NB4 (cell line): ENCODE measurements around the gene CRISP2.
"Not testable (repeated sequence)": the region's sequence is repeated elsewhere in the genome, so short reads cannot be mapped to it uniquely, and the experiment has no call there.

ENCODE experiments used
- DNase-seq: peaks from one replicate; pipeline ENCODE4 v3.0.0; 2010; ENCODE audit warnings: low read depth
- H3K4me3 ChIP-seq: one replicate; pipeline ENCODE4 v1.5.1; 2011; ENCODE audit warnings: mild to moderate bottlenecking, low read depth, low read length, moderate library complexity
- MYC ChIP-seq: IDR thresholded peaks from 2 replicates; pipeline ENCODE4 v1.6.1; 2011; ENCODE audit warnings: low read depth, low read length
- POLR2A ChIP-seq: IDR thresholded peaks from 2 replicates; pipeline ENCODE4 v1.6.1; 2011; ENCODE audit warnings: mild to moderate bottlenecking; ENCODE audit not compliant: insufficient read length; ENCODE audit errors: extremely low read depth
- TF ChIP-seq, protein P1 (sequence below): IDR thresholded peaks from one replicate; pipeline ENCODE4 v1.5.1; 2012; ENCODE audit warnings: low read depth, low read length
- TF ChIP-seq, protein P2 (sequence below): IDR thresholded peaks from 2 replicates; pipeline ENCODE4 v1.6.1; 2011; ENCODE audit warnings: low read depth, low read length

CRISP2 gene

DNA sequence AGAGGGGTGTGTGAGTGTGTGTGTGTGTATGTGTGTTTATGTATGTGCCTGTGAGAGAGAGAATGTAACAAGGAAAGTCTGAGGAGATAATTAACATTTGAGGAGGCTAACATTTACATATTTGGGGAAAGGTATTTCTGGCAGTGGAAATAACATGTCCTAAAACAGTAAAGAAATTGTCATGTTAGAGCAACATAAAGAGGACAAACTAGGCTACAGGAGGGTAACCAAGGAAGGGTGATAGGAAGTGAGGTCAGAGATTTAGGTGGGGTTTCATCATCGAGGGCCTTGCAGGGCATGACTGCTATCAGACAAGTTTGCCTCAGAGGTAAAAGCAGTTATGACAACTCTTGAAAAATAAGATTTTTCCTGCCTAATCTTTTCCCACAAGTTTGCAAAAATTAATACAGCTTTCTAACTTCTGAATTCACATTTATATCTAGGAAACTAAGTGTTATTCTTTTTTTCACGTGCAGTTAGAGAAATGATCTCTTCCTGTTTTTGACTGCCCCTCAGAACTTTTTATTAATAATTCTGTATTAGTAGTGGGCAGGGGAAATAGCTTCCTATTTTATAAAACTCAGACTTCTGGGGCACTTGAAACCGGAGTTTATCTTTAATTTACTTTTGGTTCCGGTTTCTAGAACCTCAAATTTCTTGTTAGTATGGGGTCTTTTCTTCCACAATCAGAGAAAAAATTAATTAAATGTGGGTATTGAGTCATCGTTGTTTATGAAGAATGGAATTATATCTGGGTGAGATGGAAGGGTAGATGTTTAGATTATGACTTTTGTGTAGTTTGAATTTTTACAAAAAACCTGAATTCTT is 46.2 kb downstream of the CRISP2 start:
- H3K4me3 ChIP-seq = no peak overlapping the region
- peak; percentile 12 for DNase-seq
- TF ChIP-seq, protein P1, sequence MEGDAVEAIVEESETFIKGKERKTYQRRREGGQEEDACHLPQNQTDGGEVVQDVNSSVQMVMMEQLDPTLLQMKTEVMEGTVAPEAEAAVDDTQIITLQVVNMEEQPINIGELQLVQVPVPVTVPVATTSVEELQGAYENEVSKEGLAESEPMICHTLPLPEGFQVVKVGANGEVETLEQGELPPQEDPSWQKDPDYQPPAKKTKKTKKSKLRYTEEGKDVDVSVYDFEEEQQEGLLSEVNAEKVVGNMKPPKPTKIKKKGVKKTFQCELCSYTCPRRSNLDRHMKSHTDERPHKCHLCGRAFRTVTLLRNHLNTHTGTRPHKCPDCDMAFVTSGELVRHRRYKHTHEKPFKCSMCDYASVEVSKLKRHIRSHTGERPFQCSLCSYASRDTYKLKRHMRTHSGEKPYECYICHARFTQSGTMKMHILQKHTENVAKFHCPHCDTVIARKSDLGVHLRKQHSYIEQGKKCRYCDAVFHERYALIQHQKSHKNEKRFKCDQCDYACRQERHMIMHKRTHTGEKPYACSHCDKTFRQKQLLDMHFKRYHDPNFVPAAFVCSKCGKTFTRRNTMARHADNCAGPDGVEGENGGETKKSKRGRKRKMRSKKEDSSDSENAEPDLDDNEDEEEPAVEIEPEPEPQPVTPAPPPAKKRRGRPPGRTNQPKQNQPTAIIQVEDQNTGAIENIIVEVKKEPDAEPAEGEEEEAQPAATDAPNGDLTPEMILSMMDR = no peak
- TF ChIP-seq MYC (no peak), POLR2A (no peak)
- TF ChIP-seq, protein P2, sequence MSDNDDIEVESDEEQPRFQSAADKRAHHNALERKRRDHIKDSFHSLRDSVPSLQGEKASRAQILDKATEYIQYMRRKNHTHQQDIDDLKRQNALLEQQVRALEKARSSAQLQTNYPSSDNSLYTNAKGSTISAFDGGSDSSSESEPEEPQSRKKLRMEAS = no peak

DNA sequence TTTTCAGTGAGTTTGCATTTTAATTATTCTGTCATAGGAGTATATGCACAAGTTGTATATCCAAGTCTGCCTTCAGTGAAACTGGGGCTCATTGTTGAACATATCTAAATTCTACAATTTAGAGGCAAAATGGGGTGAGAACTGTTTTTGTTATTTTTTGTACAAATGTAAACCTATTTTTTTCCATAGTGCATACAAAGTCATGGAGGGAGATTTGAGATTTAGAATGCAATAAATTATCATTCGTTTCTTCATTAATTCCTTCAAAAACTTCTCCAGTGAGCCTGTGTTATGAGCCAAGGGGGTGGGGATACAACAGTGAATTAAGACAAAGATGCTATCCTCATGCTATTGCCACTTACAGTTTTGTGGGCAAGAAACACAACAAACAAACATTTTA is 46.9 kb downstream of the CRISP2 start:
- H3K4me3 ChIP-seq = no peak overlapping the region
- no peak for DNase-seq
- TF ChIP-seq, protein P2 = no peak
- TF ChIP-seq POLR2A = no peak

DNA sequence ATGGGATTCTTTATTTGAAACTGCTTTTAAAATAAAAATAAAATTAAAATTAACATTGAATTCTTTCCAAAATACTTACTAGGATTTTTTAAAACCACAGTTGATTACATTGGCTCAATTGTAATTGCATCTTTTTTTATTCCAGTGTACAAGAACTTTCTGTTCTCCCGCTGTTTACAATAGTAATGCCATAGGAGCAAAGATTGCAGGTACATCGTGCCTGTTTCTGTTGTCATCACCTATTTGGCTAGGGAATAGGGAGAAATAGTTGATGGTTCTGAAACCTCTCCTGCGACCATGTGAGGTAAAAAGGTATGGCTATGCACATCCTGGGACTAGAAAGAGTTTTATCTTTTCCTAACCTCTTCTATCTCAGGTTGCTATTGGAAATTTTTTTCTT is 48.5 kb downstream of the CRISP2 start:
- H3K4me3 ChIP-seq = no peak overlapping the region
- TF ChIP-seq POLR2A (no peak), MYC (no peak)
- TF ChIP-seq, protein P2 = no peak
- TF ChIP-seq, protein P1 = no peak
- DNase-seq = no peak

DNA sequence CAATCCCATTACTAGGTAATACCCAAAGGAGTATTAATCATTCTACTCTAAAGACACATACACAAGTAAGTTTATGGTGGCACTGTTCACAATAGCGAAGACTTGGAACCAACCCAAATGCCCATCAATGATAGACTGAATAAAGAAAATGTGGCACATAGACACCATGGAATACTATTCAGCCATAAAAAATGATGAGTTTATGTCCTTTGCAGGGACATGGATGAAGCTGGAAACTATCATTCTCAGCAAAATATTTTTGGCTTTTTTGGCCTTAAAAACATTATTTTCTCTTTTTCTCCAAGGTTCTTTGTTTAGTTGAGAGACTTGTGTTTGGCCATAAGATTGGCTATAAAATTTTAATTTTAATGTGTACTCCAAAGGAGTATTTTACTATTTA is 49.3 kb downstream of the CRISP2 start:
- DNase-seq, H3K4me3 ChIP-seq: not testable (repeated sequence)

DNA sequence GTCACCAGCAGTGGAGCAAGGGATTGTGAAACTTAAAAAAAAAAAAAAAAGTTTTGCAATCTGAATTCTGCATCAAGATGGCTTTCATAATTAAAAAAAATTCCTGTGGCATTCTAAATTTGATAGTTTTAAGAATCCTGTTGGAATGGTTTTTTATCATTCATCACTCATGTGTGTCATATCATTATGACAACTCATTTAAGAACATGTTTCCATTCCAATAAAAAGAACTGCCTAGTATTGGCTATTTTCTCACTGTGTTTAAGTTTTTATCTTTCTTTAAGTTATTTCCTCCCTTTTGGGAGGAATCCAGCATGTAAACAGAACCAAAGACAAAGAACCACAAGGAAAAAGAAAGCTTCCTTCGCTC is 50.5 kb downstream of the CRISP2 start:
- TF ChIP-seq, protein P1 = no peak
- TF ChIP-seq MYC (no peak), POLR2A (no peak)
- TF ChIP-seq, protein P2 = no peak
- no peak for DNase-seq

DNA sequence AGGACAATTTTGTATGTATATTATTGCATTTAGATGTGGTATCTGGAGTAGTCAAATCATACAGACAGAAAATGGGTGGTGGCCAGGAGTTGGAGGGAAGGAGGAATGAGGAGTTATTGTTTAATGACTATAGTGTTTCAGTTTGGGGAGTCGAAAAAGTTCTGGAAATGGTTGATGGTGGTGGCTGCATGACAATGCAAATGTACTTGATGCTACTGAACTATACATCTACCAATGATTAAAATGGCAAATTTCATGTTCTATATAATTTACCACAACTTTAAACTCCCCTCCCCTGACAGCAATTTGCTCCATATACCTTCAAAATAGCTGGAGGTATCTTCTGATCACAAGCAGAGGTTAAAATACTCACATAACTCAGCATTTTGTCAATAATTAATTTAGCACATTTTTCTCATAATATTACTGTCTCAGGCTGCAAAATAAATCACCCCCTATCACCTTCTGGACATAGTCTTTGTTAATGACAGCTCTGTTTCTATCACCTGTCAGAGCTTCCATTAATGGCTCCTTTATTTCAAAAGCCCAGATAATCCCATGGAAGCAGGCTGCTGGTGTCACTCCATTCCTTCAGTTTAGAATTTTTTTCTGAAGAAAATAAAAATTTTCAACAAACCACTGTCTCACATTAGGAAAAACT is 51.0 kb downstream of the CRISP2 start:
- H3K4me3 ChIP-seq = no peak overlapping the region
- no peak for DNase-seq
- TF ChIP-seq POLR2A (no peak), MYC (no peak)
- TF ChIP-seq, protein P1 = no peak
- TF ChIP-seq, protein P2 = no peak

More for the DNA sequence above, 50.5 kb downstream of the CRISP2 start:
- no peak overlapping the region for H3K4me3 ChIP-seq
